Measurements from ENCODE around the gene CIB4.
"Not testable (repeated sequence)": the region's sequence is repeated elsewhere in the genome, so short reads cannot be mapped to it uniquely, and the experiment has no call there.

The CIB4 gene

GRCh38 chr2:26568076-26568890, 72.9 kb downstream of the CIB4 start:
- no peak for DNase-seq (ENCODE audit: low spot score)

GRCh38 chr2:26567534-26567933, 73.6 kb downstream of the CIB4 start:
- DNase-seq (ENCODE audit: low spot score), result no peak

- DNase-seq (ENCODE audit: low spot score), result not testable (repeated sequence)
These were observed 74.4 kb downstream of the CIB4 start for GRCh38 chr2:26566731-26567130.

- no peak for DNase-seq (ENCODE audit: low spot score)
These were observed 75.1 kb downstream of the CIB4 start for GRCh38 chr2:26566081-26566375.

- DNase-seq (ENCODE audit: low spot score), result no peak
These were observed 77.0 kb downstream of the CIB4 start for GRCh38 chr2:26564121-26564644.

GRCh38 chr2:26563686-26564085, 77.5 kb downstream of the CIB4 start:
- no peak for DNase-seq (ENCODE audit: low spot score)

GRCh38 chr2:26562811-26563645, 78.1 kb downstream of the CIB4 start:
- DNase-seq (ENCODE audit: low spot score), result peak; percentile 42

GRCh38 chr2:26561918-26562810, 79.0 kb downstream of the CIB4 start:
- DNase-seq (ENCODE audit: low spot score), result peak; percentile 72

GRCh38 chr2:26561376-26561775, 79.8 kb downstream of the CIB4 start:
- DNase-seq (ENCODE audit: low spot score), result no peak

- no peak for DNase-seq (ENCODE audit: low spot score)
These were observed 80.3 kb downstream of the CIB4 start for GRCh38 chr2:26560892-26561291.

- no peak for DNase-seq (ENCODE audit: low spot score)
These were observed 81.6 kb downstream of the CIB4 start for GRCh38 chr2:26559556-26559955.

- no peak for DNase-seq (ENCODE audit: low spot score)
These were observed 82.1 kb downstream of the CIB4 start for GRCh38 chr2:26559044-26559405.

- no peak for DNase-seq (ENCODE audit: low spot score)
These were observed 82.7 kb downstream of the CIB4 start for GRCh38 chr2:26558271-26559043.

GRCh38 chr2:26557244-26557925, 83.8 kb downstream of the CIB4 start:
- no peak for DNase-seq (ENCODE audit: low spot score)

- DNase-seq (ENCODE audit: low spot score), result no peak
These were observed 84.6 kb downstream of the CIB4 start for GRCh38 chr2:26556309-26557243.

- no peak for DNase-seq (ENCODE audit: low spot score)
These were observed 85.7 kb downstream of the CIB4 start for GRCh38 chr2:26555246-26556133.

GRCh38 chr2:26552641-26553374, 88.4 kb downstream of the CIB4 start:
- no peak for DNase-seq (ENCODE audit: low spot score)
